Activated naive CD4-positive, alpha-beta T cell treated with anti-CD3 and anti-CD28 coated beads, Interleukin-2, amount 50 U/mL, for 72 hours (primary cell): ENCODE measurements around the gene DLX6. TPM values are rescaled to one million over a fixed set of nuclear protein-coding genes. Genes with fewer than 3 reads are reported as not detected.

Source experiments
- ATAC-seq, 2 donors: fragments of 150-1000 bp; cut with Tn5 transposase; 2 replicates each; pipeline ENCODE4 v1.10.0; 2021; ENCODE audit warnings: mild to moderate bottlenecking in 2 of 2, moderate library complexity in 2 of 2
- DNase-seq, 2 donors: peaks; one replicate each; pipeline ENCODE4 v3.0.0; 2021 to 2022; ENCODE audit warnings: low spot score in 2 of 2
- H3K27ac Mint-ChIP-seq, 2 donors: one replicate each; pipeline ENCODE4 v1.8.0; 2022; ENCODE audit warnings: mild to moderate bottlenecking in 2 of 2, mixed read lengths in 2 of 2
- H3K36me3 Mint-ChIP-seq, 2 donors: one replicate each; pipeline ENCODE4 v1.8.0; 2022; ENCODE audit warnings: mixed read lengths in 2 of 2
- H3K9me3 Mint-ChIP-seq, 2 donors: one replicate each; pipeline ENCODE4 v1.8.0; 2022; ENCODE audit warnings: mixed read lengths in 2 of 2
- total RNA-seq, 2 donors: library from RNA; stranded (reverse); gene quantifications; one replicate each; pipeline ENCODE4 v1.2.3, GENCODE V29; 2022

Gene DLX6
- total RNA-seq: not detected

DNA sequence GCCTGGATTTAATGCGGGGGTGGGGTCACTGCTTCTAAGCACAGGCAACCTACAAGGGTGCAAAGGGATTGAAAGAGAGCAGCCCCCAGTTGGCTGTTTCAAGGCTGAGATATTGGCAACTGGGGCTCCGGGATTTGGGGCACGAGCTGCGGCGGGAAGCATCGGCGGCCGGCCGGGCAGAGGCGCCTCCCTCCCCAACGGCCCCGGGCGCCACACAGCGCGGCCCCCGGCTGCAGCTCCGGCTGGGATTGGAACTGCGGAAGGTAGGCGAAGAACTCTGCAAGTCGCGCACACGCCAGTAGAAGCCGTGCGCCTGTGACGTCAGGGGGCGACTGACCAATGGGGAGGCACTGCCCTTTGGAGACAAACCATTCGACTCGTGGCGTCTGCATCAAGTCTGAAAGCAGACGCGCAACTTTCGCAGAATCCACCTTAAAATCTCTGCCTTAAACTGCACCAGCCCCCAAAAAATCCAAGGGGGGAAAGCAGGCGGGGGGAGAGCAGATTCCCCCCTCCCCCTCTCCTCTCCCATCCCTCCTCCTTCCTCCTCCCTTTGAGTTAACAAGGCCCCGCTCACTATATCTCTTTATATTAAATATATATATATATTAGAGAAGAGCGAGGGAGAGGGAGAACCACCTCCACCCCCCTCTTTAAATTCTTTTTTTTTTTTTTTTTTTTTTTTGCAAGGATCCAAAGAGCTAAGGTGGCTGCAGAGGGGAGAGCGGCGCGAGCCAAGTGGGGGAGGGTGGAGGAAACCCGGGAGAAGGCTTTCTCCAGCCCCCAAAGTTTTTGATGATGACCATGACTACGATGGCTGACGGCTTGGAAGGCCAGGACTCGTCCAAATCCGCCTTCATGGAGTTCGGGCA is at the start of gene DLX6:
Gene DLX6, plus strand, starts transcription at position 371 of the 872 bp plus-strand sequence. Its CDS starts 425 bp downstream, at position 796.
- DNase-seq: no peak
- Mint-ChIP-seq H3K9me3 (peaks cover 3% of the 10 kb centered on the region in 2 donors), H3K36me3 (peaks cover 0 to 31% of the 10 kb centered on the region in 2 donors), H3K27ac (no peak within 1 kb of the TSS)
- peak; percentile 37 to 55 for ATAC-seq

DNA sequence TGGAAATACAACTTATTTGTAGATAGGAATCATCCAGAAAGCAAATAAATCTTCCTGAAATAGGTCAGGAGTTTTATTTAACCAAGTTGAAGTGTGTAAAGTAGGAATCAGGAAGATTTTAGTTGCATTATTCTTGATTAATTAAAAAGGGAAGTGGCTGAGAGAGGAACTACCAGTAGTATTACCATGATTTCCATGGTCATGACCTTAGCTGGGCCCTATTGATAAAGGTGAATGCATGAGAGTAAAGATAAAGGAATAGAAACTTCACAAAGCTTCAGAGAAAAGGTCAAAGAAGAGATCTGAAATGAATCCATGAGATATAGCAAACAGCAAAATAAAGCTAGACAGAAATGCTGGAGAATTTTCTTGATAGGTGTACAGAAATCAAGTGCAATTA is 46.2 kb upstream of the DLX6 start:
- no peaks in the 10 kb centered on the region for H3K9me3 Mint-ChIP-seq
- no peak overlapping the region for H3K27ac Mint-ChIP-seq
- DNase-seq (no peak), ATAC-seq (no peak)
- H3K36me3 Mint-ChIP-seq: no peaks in the 10 kb centered on the region

DNA sequence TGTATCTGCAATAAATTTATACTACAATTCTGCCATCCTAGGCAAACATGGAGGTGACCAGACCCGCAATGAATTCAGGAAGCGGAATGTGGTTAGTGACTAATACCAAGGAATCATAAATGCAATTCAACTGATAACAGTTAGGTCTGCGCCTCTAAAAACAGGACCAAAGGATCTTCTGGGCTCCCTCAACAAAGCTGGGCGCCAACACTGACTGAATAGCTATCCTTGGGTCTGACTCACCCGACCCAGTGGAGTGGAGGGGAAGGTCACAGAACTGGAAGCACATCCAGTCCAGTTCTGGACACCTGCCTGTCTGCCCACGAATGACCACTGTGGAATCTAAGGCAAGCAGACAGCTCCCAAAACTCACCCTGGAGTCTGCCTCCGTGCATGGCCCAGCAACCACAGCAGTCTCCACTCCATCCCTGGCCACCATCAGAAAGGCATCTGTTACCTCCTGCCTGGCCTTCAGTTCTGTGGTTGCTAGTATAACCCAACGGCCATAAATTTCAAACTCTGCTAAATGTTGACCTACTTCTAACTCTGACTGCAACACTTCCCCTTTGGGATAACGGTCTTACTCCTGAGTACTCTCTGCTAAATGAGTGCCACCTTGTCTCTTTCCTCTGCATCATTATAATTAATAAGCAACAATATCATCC is 43.0 kb upstream of the DLX6 start:
- Mint-ChIP-seq H3K27ac (no peak overlapping the region), H3K36me3 (peaks cover 0 to 4% of the 10 kb centered on the region in 2 donors), H3K9me3 (no peaks in the 10 kb centered on the region)
- DNase-seq: no peak
- no peak for ATAC-seq

GRCh38 chr7:96968981-96969380 is 36.4 kb upstream of the DLX6 start:
- ATAC-seq (no peak), DNase-seq (no peak)
- Mint-ChIP-seq H3K36me3 (peaks cover 0 to 4% of the 10 kb centered on the region in 2 donors), H3K9me3 (no peaks in the 10 kb centered on the region), H3K27ac (no peak overlapping the region)

DNA sequence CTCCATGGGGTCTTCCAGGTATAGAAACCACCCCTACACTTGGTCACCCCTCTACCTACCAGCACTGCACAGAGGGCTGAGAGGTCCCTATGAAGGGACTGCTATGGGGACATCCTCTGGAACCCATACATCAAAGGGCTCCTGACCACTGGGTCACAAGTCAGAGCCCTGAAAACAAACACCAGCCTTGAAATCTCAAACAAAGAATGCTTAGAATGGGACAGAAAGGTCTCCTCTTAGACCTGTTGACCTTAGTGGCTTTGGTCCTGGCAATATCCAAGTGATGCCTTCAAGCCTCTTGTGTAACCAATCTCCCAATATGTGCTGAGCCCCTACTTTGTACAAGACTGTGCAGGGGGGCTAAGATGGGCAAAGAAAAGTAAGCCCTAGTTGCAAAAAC is 34.6 kb upstream of the DLX6 start:
- Mint-ChIP-seq H3K36me3 (no peaks in the 10 kb centered on the region), H3K9me3 (no peaks in the 10 kb centered on the region), H3K27ac (no peak overlapping the region)
- DNase-seq: no peak
- ATAC-seq: no peak

DNA sequence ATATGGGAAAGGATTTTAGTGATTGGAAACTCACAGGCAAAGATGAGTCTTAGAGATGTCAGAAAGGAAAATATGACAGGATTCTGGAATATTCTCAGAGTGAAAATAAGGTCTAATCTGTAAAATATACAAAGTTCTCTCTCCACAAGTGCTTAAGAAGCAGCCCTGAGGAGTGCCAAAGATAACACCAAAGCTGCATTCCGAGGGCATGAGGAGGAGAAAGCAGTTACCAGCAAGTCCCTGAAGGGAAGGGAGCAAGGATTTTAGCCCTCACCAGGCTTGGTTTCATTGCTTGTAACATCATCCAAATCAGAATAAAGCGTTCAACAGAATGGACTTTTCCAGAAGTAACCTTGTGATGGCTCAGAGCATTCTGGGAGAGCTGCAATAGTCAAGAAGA is 31.4 kb upstream of the DLX6 start:
- Mint-ChIP-seq H3K36me3 (no peaks in the 10 kb centered on the region), H3K27ac (no peak overlapping the region), H3K9me3 (no peaks in the 10 kb centered on the region)
- no peak for DNase-seq
- no peak for ATAC-seq

- H3K9me3 Mint-ChIP-seq: no peaks in the 10 kb centered on the region
- H3K27ac Mint-ChIP-seq: no peak overlapping the region
- H3K36me3 Mint-ChIP-seq: no peaks in the 10 kb centered on the region
- ATAC-seq: no peak
- no peak for DNase-seq
Measured at GRCh38 chr7:96976106-96976505, 29.2 kb upstream of the DLX6 start.

- ATAC-seq (no peak), DNase-seq (no peak)
- Mint-ChIP-seq H3K9me3 (no peaks in the 10 kb centered on the region), H3K27ac (no peak overlapping the region), H3K36me3 (no peaks in the 10 kb centered on the region)
Measured at GRCh38 chr7:96977445-96977844, 27.9 kb upstream of the DLX6 start.

GRCh38 chr7:96979551-96980276 is 25.6 kb upstream of the DLX6 start:
- no peak for DNase-seq
- H3K9me3 Mint-ChIP-seq: no peaks in the 10 kb centered on the region
- H3K27ac Mint-ChIP-seq: no peak overlapping the region
- ATAC-seq: no peak
- H3K36me3 Mint-ChIP-seq: no peaks in the 10 kb centered on the region

DNA sequence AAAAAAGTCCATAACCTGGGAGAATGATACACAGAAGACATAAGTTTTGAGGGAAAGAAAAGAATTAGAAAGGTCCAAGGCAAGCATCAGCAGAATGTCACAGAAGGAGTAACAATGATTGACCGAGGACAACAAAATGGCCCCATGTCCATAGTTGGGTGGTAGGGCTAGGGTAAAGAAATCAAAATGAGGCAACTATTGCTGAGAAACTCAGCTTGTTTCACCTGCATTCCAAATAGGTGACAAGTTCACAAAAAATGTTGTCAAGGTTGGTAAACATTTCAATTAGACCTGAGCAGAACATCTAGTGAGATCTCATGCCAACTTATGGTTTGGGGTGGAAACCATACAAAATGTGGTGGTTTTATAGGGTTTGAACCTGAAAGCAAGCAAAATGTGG is 22.8 kb upstream of the DLX6 start:
- Mint-ChIP-seq H3K9me3 (no peaks in the 10 kb centered on the region), H3K36me3 (no peaks in the 10 kb centered on the region), H3K27ac (no peak overlapping the region)
- no peak for DNase-seq
- no peak for ATAC-seq

DNA sequence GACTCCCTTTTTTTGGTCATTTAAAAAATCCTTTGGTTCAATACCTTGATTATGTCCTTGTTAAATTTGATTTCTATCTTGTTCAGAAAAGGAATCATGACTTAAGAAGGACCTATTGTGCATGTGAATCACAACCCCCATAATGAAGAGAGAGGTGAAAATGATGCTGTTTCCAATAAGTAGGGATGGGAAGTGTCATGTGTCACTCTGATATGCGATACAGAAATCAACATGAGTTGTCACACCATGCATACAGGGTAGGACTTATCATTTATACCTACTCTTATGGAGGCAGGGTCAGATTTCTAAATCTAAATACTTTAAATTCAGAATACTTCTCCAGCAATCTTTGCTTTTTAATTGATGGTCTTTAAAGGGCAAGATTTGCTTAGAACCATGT is 19.4 kb upstream of the DLX6 start:
- Mint-ChIP-seq H3K36me3 (peaks cover 0 to 5% of the 10 kb centered on the region in 2 donors), H3K27ac (no peak overlapping the region), H3K9me3 (no peaks in the 10 kb centered on the region)
- ATAC-seq (no peak), DNase-seq (no peak)

- Mint-ChIP-seq H3K36me3 (peaks cover 0 to 5% of the 10 kb centered on the region in 2 donors), H3K27ac (no peak overlapping the region), H3K9me3 (no peaks in the 10 kb centered on the region)
- DNase-seq (no peak), ATAC-seq (no peak)
Measured at GRCh38 chr7:96986901-96987300, 18.5 kb upstream of the DLX6 start.

DNA sequence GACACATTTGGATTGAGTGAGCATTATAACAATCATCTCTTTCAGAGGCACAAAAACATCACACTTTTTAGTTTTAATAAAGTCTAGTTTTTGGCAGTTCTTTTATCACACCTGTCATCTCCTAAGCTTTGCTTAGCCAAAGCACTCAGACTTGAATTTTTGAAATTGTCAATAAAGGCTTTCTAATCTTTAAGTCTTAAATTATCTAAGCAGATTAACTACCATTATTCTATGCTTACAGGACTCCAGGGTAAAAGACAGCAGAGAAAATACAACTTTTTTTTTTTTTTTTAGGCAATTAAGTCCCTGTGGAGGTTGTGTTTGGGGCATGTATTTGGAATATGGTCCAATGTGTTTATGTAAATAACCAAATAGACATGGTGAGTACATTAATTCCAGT is 17.6 kb upstream of the DLX6 start:
- ATAC-seq: no peak
- H3K9me3 Mint-ChIP-seq: peaks cover under 1% of the 10 kb centered on the region in 2 donors

GRCh38 chr7:96989241-96989858 is 16.0 kb upstream of the DLX6 start:
- H3K9me3 Mint-ChIP-seq: peaks cover 4 to 5% of the 10 kb centered on the region in 2 donors
- ATAC-seq (no peak), DNase-seq (no peak)
- H3K36me3 Mint-ChIP-seq: peaks cover 10 to 18% of the 10 kb centered on the region in 2 donors
- H3K27ac Mint-ChIP-seq: no peak overlapping the region

More for the DNA sequence above, 17.6 kb upstream of the DLX6 start:
- no peak for DNase-seq
- Mint-ChIP-seq H3K36me3 (peaks cover 3 to 9% of the 10 kb centered on the region in 2 donors), H3K27ac (no peak overlapping the region)

GRCh38 chr7:96989859-96990317 is 15.5 kb upstream of the DLX6 start:
- DNase-seq: no peak
- no peak for ATAC-seq
- peaks cover 10 to 18% of the 10 kb centered on the region in 2 donors for H3K36me3 Mint-ChIP-seq

GRCh38 chr7:96991546-96992191 is 13.7 kb upstream of the DLX6 start:
- Mint-ChIP-seq H3K36me3 (peaks cover 10 to 21% of the 10 kb centered on the region in 2 donors), H3K9me3 (peaks cover 4 to 5% of the 10 kb centered on the region in 2 donors)

More at GRCh38 chr7:96989859-96990317, 15.5 kb upstream of the DLX6 start:
- Mint-ChIP-seq H3K27ac (peak overlapping the region in 1 of 2 donors; percentile 60), H3K9me3 (peaks cover 4 to 5% of the 10 kb centered on the region in 2 donors)

More at GRCh38 chr7:96991546-96992191, 13.7 kb upstream of the DLX6 start:
- ATAC-seq: no peak
- DNase-seq: no peak
- H3K27ac Mint-ChIP-seq: no peak overlapping the region
